IPS-15b (cell line): ENCODE results near the gene DNAJC19.
"Not testable (repeated sequence)": the region's sequence is repeated elsewhere in the genome, so short reads cannot be mapped to it uniquely, and the experiment has no call there.

ENCODE experiments used
- H3K27me3 ChIP-seq: one replicate; pipeline ENCODE4 v1.6.1; 2013; ENCODE audit warnings: low read length; ENCODE audit not compliant: control insufficient read depth, insufficient read depth
- H3K36me3 ChIP-seq: one replicate; pipeline ENCODE4 v1.6.1; 2013; ENCODE audit warnings: low read length; ENCODE audit not compliant: control insufficient read depth, insufficient read depth
- H3K4me1 ChIP-seq: one replicate; pipeline ENCODE4 v1.6.1; 2013; ENCODE audit warnings: mild to moderate bottlenecking, low read length; ENCODE audit not compliant: control insufficient read depth, insufficient read depth
- H3K4me3 ChIP-seq: one replicate; pipeline ENCODE4 v1.5.1; 2013; ENCODE audit warnings: low read depth, low read length
- H3K9ac ChIP-seq: one replicate; pipeline ENCODE4 v1.6.1; 2013; ENCODE audit warnings: low read depth, mild to moderate bottlenecking, low read length
- H3K9me3 ChIP-seq: one replicate; pipeline ENCODE4 v1.6.1; 2013; ENCODE audit warnings: mild to moderate bottlenecking, low read length; ENCODE audit not compliant: control insufficient read depth, insufficient read depth

DNAJC19 gene

DNA sequence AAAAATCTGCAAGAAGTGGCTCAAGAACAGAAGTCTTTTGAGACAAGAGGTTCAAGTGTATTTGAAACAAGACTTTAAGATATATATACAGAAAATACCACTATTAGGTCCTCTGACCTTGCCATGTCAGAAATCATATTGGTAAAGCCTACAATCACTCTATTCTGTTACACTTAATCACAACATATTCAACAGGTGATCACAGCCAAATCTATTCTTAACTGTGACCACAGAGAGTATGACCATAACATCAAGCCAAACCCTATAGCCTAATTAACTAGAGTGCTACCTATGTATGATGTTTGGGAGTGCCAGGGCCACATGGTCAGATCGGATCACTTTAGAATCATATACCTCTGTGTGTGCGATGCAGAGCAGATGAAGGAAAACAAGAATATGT is 2.2 kb downstream of the DNAJC19 start:
- Histone ChIP-seq H3K36me3 (no peaks in the 10 kb centered on the region), H3K4me3 (no peak overlapping the region), H3K27me3 (no peaks in the 10 kb centered on the region), H3K9me3 (no peaks in the 10 kb centered on the region), H3K9ac (no peak overlapping the region), H3K4me1 (no peaks in the 10 kb centered on the region)

DNA sequence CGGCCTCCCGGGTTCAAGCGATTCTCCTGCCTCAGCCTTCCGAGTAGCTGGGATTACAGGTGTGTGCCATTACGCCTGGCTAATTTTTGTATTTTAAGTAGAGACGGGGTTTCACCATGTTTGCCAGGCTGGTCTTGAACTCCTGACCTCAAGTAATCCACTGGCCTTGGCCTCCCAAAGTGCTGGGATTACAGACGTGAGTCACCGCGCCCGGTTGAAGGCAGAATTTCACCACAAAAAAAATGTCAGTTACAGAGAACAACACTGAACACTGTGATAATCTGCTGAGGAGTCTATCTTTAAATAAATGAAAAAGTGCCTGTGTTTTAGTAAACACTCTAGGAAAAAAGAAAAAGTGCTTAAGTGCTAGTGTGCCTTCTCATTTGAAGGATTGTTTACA is 3.2 kb downstream of the DNAJC19 start:
- not testable (repeated sequence) for H3K9me3 ChIP-seq, H3K9ac ChIP-seq, H3K4me1 ChIP-seq, H3K36me3 ChIP-seq, H3K4me3 ChIP-seq, H3K27me3 ChIP-seq

DNA sequence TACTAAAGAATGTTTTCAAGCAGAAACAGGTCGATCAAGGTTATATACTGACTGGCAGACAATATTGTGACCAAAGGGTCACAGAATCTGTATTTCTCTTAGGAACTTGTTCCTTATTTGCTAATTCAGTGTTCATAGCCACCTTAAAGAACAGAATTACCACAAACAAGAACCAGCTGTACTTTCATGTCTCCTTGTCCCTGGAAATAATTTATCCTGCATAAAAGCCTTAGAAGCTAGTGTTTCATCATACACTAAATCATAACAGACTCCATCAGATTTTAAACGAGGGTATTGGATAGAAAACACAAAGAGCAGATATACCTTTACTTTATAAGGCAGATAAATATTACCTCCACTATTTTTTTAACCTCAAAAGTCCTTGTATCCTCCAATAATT is 6.4 kb downstream of the DNAJC19 start:
- Histone ChIP-seq H3K36me3 (no peaks in the 10 kb centered on the region), H3K9me3 (no peaks in the 10 kb centered on the region), H3K4me1 (no peaks in the 10 kb centered on the region), H3K9ac (no peak overlapping the region), H3K4me3 (no peak overlapping the region), H3K27me3 (no peaks in the 10 kb centered on the region)

DNA sequence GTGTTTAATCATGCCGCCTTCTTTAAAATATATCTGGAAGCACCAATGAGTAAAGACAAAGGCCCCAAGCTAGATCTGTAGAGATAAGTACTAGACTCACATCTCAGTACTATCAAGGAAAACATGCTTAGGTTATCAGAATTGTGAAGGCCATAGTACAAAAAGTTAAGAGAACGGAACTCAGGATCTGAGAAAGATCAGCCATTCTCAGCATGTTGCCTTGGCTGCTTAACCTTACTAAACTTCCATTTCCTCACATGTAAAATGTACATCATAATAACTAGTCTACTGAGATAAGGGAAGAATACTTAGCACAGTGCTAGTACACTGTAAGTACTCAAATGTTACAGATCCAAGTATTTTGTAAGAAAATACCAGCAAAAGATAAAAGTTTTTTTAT is 7.6 kb downstream of the DNAJC19 start:
- H3K4me1 ChIP-seq, result no peaks in the 10 kb centered on the region

DNA sequence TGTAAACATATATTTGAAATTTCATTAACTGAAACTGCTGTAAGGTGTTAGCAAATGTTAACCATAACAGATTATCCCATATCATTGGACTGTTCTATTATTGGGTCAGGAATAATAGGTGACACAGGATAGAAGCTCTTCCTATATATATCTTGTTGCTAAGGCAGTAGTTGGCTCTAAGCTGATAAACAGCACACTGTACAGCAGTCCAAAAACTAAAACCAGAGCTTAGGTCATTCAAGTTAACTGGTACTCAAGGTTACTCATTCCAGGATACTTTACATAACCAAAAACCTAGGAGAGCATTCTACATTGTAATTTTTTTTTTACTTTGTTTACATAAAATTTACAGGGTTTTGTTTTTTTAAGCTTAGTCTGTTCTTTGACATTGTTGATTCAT is 8.9 kb downstream of the DNAJC19 start:
- H3K36me3 ChIP-seq, result no peaks in the 10 kb centered on the region
- H3K4me3 ChIP-seq, result no peak overlapping the region
- H3K4me1 ChIP-seq, result no peaks in the 10 kb centered on the region
- no peak overlapping the region for H3K9ac ChIP-seq
- H3K9me3 ChIP-seq, result no peaks in the 10 kb centered on the region
- H3K27me3 ChIP-seq, result no peaks in the 10 kb centered on the region

More for the DNA sequence above, 7.6 kb downstream of the DNAJC19 start:
- Histone ChIP-seq H3K9ac (no peak overlapping the region), H3K36me3 (no peaks in the 10 kb centered on the region), H3K27me3 (no peaks in the 10 kb centered on the region), H3K4me3 (no peak overlapping the region), H3K9me3 (no peaks in the 10 kb centered on the region)

DNA sequence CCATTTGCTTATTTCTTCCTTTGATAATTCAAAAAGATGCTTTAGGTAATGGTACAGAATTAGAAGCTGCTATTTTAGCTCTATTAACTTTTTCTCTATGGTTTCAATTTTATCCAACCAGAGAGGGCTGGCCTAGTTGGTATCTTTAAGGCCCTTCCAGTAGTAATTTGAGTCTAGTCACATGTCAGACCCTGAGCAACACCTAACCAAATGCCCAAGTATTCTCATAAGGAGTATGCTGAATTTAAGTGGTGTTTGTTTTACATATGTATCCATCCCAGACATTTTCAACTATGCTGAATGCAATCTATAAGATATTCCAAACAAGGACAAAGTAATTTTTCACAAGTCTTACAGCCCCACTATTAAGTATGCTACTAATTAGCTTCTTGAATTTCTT is 9.6 kb downstream of the DNAJC19 start:
- Histone ChIP-seq H3K9ac (no peak overlapping the region), H3K4me1 (no peaks in the 10 kb centered on the region), H3K36me3 (no peaks in the 10 kb centered on the region), H3K9me3 (no peaks in the 10 kb centered on the region), H3K4me3 (no peak overlapping the region), H3K27me3 (no peaks in the 10 kb centered on the region)

DNA sequence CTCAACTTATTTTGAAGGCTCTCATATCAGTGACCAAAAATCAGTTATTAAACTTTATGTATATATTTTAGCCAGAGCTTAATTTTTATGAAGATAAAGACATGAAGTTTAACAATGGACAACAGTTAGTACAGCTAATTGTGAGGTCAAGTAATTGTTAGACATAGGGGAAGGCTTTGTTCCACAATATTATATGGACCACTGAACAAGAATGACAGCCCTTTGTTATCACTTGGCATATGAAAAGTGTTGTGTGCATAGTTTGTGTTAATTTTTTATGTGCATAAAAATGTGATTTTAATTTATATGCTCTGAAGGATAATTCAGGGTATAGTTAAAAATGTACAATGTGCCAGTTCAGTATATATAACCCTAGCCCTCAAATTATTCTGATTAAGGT is 12.0 kb downstream of the DNAJC19 start:
- no peaks in the 10 kb centered on the region for H3K9me3 ChIP-seq

DNA sequence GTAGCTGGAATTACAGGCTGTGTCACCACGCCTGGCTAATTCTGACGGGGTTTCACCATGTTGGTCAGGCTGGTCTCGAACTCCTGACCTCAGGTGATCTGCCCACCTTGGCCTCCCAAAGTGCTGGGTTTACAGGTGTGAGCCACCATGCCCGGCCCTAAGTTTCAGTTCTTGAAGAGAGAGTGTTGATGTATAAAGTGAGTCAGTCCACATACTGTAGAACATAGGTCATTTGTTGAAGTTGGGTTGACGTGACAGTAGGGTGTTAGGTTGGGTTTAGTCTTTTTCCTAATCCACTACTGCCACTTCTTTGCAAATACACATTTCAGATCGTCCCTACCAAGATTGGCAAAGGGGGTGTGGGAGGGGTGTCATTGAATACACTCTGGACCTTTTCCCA is 15.2 kb downstream of the DNAJC19 start:
- Histone ChIP-seq H3K36me3 (no peaks in the 10 kb centered on the region), H3K9ac (no peak overlapping the region), H3K9me3 (no peaks in the 10 kb centered on the region), H3K27me3 (no peaks in the 10 kb centered on the region), H3K4me1 (no peaks in the 10 kb centered on the region), H3K4me3 (no peak overlapping the region)

More for the DNA sequence above, 12.0 kb downstream of the DNAJC19 start:
- Histone ChIP-seq H3K4me1 (no peaks in the 10 kb centered on the region), H3K27me3 (no peaks in the 10 kb centered on the region), H3K4me3 (no peak overlapping the region), H3K36me3 (no peaks in the 10 kb centered on the region), H3K9ac (no peak overlapping the region)

DNA sequence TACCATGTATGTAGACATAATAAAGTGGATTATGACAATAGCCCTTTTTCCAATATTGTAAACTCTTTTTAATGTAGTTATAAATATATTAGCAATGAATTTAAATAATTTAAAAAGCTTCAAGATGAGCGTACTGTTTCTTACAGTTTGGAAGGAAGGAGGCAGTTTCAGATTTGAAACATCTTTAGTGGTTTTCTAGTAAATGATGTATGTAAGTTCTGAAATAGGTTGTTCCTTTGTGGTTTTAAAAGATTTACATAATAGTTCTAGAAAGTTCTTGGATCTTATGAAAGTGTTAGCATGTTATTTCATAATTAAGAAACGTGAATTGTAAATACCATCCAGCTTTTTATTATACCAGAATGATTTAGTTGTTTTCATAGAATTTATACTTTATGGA is 16.0 kb downstream of the DNAJC19 start:
- H3K9ac ChIP-seq, result no peak overlapping the region
- H3K9me3 ChIP-seq, result no peaks in the 10 kb centered on the region
- no peak overlapping the region for H3K4me3 ChIP-seq
- H3K36me3 ChIP-seq, result no peaks in the 10 kb centered on the region
- no peaks in the 10 kb centered on the region for H3K4me1 ChIP-seq
- no peaks in the 10 kb centered on the region for H3K27me3 ChIP-seq

DNA sequence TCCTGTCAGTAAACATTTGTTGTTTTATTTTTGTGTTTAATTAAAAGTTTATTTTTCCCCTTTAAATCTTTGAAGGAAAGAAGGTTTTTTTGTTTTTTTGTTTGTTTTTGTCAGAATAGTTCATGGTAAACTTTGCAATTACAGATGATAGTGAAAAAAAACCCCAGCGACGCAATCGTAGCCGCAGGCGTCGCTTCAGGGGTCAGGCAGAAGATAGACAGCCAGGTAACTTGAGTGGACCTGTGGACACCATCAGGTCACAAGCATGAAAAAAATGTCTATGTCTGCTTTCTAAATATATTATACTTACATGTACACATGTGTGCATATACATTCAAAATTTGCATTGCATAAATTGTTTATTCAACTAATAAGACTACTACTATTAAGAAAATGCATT is 18.6 kb downstream of the DNAJC19 start:
- Histone ChIP-seq H3K27me3 (no peaks in the 10 kb centered on the region), H3K9ac (no peak overlapping the region), H3K9me3 (no peaks in the 10 kb centered on the region), H3K4me1 (no peaks in the 10 kb centered on the region), H3K36me3 (peaks cover 6% of the 10 kb centered on the region), H3K4me3 (no peak overlapping the region)

DNA sequence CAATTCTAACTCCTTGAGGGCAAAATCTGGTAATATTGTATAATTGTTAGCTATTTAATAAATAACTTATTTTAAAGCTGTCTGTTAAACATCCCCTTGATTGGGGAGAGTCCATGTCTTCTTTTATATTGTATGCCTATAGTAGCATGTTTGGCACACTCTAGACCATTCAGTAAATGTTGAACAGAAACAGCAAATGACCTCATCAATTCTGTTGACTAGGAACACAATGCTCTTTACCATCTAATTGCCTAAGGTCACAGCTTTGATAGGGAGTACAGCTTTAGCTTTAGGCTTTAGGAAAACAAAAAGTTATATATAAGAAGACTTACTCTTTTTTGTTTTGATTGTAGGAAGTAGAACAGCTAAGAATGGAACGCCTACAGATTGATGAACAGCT is 27.0 kb downstream of the DNAJC19 start:
- Histone ChIP-seq H3K9me3 (no peaks in the 10 kb centered on the region), H3K9ac (no peak overlapping the region), H3K36me3 (peaks cover 23% of the 10 kb centered on the region), H3K4me3 (no peak overlapping the region), H3K4me1 (no peaks in the 10 kb centered on the region), H3K27me3 (no peaks in the 10 kb centered on the region)

DNA sequence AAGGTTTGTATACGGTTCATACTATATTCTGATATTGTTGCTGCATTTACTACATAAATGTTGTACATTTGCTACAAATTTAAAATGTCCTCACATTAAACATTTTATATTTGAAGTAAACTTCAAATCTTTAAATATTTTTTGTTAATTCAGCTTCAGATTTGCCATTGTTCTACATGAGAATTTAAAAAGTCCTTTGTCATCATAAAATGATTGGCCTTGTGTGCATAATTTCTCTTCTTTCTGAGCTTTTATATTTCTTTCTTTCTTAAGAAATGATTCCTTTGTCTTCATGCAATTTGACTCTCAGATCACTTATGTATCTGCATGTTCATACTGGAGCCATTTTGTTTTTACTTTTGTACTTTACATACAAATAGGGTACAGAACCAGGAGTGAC is 28.0 kb downstream of the DNAJC19 start:
- Histone ChIP-seq H3K4me3 (no peak overlapping the region), H3K9ac (no peak overlapping the region), H3K36me3 (peaks cover 25% of the 10 kb centered on the region), H3K27me3 (no peaks in the 10 kb centered on the region), H3K4me1 (no peaks in the 10 kb centered on the region), H3K9me3 (no peaks in the 10 kb centered on the region)

DNA sequence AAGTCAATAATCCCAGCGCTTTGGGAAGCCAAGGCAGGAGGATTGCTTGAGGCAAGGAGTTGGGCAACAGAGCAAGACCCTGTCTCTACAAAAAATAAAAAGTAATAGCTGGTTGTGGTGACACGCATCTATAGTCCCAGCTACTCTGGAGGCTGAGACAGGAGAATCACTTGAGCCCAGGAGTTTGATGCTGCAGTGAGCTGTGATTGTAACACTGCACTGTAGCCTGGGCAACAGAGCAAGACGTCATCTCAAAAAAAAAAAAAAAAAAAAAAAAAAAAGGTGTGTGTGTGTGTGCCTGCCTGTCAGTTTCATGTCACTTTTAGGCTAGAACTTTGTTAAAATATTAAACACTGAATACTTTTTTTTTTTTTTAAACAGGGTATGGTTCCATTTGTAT is 28.4 kb downstream of the DNAJC19 start:
- Histone ChIP-seq H3K27me3 (no peaks in the 10 kb centered on the region), H3K9ac (no peak overlapping the region), H3K4me3 (no peak overlapping the region), H3K9me3 (no peaks in the 10 kb centered on the region), H3K4me1 (no peaks in the 10 kb centered on the region), H3K36me3 (peaks cover 28% of the 10 kb centered on the region)
